Measurements from ENCODE around the gene LOC128125822.

LOC128125822 gene

DNA sequence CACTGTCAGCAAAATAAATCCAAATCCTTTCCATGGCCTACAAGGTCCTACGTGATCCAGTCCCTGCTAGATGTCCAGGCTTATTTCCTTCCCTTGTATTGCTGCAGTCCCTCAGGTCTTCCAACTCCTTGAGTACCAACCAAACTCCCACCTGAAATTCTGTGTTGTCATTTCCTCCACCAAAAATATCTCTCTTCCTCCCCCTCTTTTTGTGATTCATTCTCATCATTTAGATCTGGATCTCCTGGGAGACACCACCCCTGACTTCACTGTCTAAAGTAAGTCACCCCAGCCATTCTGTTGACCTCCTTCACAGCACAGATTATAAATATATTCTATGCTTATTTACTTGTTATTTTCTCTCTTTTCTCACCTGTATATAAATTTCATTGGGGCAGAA lies 9.0 kb upstream of the LOC128125822 start:
- peaks cover 0 to 2% (median 0%) of the 10 kb centered on the region in 3 donors for H3K36me3 Mint-ChIP-seq
- H3K4me3 Mint-ChIP-seq, result no peak overlapping the region
- ATAC-seq, result no peak
- POLR2A ChIA-PET, result no interaction called here
- H3K4me1 Mint-ChIP-seq, result no peaks in the 10 kb centered on the region
- H3K27me3 Mint-ChIP-seq, result peaks cover 2 to 9% (median 7%) of the 10 kb centered on the region in 5 donors
- H3K27ac Mint-ChIP-seq, result no peak overlapping the region
- DNase-seq, result no peak
- no peaks in the 10 kb centered on the region for H3K9me3 Mint-ChIP-seq

DNA sequence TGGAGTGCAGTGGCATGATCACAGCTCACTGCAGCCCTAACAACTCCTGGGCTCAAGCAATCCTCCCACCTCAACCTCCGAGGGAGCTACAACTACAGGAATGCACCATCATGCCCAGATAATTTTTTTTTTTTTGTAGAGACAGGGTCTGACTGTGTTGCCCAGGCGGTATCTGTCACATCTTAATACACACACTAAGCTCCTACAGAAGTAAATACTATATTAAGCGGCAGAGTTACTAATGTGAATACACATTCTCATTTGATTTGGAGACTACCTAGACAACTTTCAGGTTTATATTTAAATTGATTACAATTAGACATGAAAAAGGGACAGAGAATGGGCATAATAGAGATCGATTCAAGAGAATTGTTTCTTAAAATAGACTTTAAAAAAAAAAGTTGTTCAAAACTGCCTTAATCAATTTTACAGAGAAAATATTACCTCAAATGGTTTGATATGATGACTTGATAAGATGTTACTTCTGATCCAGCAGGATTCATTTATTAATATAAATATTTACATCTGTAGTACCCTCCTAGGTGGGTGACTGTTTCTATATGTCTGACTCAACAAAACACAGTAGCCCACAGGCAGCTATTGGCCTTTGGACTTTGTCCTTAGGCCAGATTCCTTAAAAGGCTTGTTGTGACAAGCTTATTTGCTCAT lies 7.1 kb upstream of the LOC128125822 start:
- H3K4me1 Mint-ChIP-seq, result no peaks in the 10 kb centered on the region
- H3K27ac Mint-ChIP-seq, result no peak overlapping the region
- DNase-seq (no peak), ATAC-seq (no peak)
- no peaks in the 10 kb centered on the region for H3K9me3 Mint-ChIP-seq
- POLR2A ChIA-PET, result no interaction called here
- peaks cover 0 to 8% (median 3%) of the 10 kb centered on the region in 5 donors for H3K27me3 Mint-ChIP-seq
- peaks cover 0 to 2% (median 0%) of the 10 kb centered on the region in 3 donors for H3K36me3 Mint-ChIP-seq
- H3K4me3 Mint-ChIP-seq, result no peak overlapping the region

DNA sequence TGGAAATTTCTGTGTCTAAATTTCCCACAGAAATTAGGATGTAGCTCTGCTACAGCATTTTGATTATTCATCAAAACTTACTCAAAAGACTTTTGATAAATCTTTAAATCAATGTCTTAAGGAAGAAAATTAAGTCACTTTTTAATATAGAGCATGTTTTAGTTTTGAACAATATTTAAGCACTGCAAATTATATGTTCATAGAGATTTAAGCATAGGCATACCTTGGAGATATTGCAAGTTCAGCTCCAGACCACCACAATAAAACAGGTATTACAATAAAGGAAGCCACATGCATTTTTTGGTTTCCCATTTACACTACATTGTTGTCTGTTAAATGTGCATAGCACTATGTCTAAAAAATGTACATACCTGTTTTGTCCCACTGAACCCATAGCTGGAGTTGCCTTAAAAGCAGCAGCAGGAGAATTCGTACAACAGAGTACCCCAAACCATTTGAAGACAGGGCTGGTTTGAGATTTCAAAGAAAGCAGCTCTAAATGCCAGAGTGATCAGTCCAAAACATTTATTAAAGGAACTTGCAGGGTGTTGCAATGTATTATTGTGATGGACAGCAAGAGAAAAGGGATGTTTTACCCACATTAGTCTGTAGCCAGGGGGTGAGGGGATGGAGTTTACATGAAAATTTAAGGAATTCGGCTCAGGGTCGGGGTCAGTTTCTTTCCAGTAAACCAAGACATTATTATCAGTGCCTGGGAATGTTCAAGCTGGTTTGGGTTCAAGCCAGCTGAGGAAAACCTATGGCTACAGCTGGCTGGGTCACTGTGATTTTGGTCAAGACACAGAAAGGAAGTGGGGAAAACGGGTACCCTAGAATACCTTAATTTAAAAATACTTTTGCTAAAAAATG lies 6.3 kb upstream of the LOC128125822 start:
- H3K4me3 Mint-ChIP-seq, result no peak overlapping the region
- H3K27ac Mint-ChIP-seq, result peak overlapping the region in 1 of 10 donors; percentile 48
- peaks cover 0 to 6% (median 3%) of the 10 kb centered on the region in 5 donors for H3K27me3 Mint-ChIP-seq
- no peak for ATAC-seq
- no peak for DNase-seq
- peaks cover 0 to 2% (median 0%) of the 10 kb centered on the region in 3 donors for H3K36me3 Mint-ChIP-seq
- H3K9me3 Mint-ChIP-seq, result no peaks in the 10 kb centered on the region
- peaks cover 0 to under 1% (median 0%) of the 10 kb centered on the region in 4 donors for H3K4me1 Mint-ChIP-seq
- POLR2A ChIA-PET, result no interaction called here

DNA sequence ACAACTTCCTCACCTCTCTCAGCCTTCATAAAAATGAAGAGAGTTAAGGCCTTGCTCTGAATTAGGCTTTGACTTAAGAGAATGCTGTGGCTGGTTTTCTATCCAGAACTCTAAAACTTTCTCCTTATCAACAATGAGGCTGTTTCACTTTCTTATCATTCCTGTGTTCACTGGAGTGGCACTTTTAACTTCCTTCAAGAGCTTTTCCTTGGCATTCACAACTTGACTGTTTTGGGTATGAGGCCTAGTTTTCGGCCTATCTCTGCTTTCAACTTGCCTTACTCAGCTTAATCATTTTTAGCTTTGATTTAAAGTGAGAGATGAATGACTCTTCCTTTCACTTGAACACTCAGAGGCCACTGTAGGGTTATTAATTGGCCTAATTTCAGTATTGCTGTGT lies 4.3 kb upstream of the LOC128125822 start:
- POLR2A ChIA-PET, result interaction anchor here (1.8 kb wide), 1 partner anchor 68 kb away, joined by 7 read pairs; the partner anchor contains the start of gene PHF3
- Mint-ChIP-seq H3K4me1 (peaks cover 0 to 13% (median 9%) of the 10 kb centered on the region in 4 donors), H3K4me3 (no peak overlapping the region), H3K36me3 (peaks cover 0 to 2% (median 0%) of the 10 kb centered on the region in 3 donors), H3K9me3 (no peaks in the 10 kb centered on the region), H3K27me3 (peaks cover 0 to 3% (median 0%) of the 10 kb centered on the region in 5 donors), H3K27ac (no peak overlapping the region)
- no peak for ATAC-seq
- no peak for DNase-seq

DNA sequence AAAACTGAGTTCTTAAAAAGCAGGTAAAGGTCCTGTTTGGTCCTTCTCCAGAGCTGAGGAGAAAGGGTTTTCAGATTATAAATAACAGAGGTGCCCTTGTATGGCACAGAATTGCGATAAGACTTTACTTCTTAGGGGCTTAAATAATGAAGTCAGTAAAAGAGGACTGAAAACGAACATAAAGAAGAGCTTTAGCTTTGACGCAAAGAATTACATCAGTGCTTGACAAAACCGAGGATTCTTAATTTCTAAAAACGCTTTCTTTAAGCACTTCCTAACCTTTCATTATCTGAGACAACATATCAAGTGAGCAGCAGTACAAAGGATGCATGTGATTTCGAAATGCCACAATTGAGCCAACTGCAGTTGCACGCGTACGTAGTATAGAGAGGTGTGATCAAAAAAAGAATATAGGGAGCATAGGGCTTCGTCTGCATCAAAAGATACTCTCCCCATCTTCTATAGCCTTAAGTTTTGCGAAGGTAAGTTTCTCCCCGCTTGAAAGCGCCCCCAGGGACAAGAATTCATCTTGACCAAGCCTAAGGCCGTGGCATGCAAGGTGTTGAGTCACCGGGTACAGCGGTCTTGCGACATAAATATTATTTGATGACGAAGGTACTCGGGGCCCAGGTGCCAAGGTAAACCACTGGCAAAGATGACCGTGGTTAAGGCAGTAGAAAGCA lies 778 bp upstream of the LOC128125822 start:
- peak overlapping the region; percentile 95 to 100 (median 98) for H3K27ac Mint-ChIP-seq
- peak overlapping the region; percentile 84 to 95 (median 90) for H3K4me3 Mint-ChIP-seq
- H3K27me3 Mint-ChIP-seq, result no peaks in the 10 kb centered on the region
- peak; percentile 9 to 42 for ATAC-seq
- peak in 7 of 10 donors; percentile 13 to 82 (median 64) for DNase-seq
- POLR2A ChIA-PET, result interaction anchor here (1.2 to 1.3 kb wide), 2 partner anchors 64 kb away, joined by 3 to 5 read pairs; partner anchors contain the start of gene PHF3
- H3K4me1 Mint-ChIP-seq, result peaks cover 13 to 35% (median 33%) of the 10 kb centered on the region in 4 donors
- peaks cover 0 to 5% (median 4%) of the 10 kb centered on the region in 3 donors for H3K36me3 Mint-ChIP-seq
- H3K9me3 Mint-ChIP-seq, result no peaks in the 10 kb centered on the region

DNA sequence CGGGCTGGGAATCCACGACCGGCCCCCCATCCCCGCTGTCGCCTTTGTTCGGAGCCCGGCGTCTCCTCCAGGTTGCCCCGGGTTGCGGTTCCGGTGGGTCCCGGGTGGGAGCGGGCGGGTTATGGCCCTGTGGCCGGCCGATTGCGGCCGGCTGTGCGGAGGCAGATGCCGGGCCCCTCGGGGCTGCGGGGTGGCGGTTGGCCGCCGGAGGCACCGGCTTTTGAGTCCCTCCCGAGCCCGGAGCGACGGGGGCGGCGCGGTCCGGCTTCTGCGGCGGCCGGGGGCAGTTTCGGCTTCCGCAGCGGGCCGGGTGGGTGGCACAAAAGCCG lies 431 bp downstream of the LOC128125822 start:
- Mint-ChIP-seq H3K27me3 (no peaks in the 10 kb centered on the region), H3K4me3 (peak overlapping the region; percentile 88 to 96 (median 93)), H3K4me1 (peaks cover 13 to 43% (median 39%) of the 10 kb centered on the region in 4 donors), H3K36me3 (peaks cover 0 to 16% (median 10%) of the 10 kb centered on the region in 3 donors), H3K27ac (peak overlapping the region; percentile 95 to 100 (median 98)), H3K9me3 (no peaks in the 10 kb centered on the region)
- ATAC-seq (peak; percentile 4 to 10), DNase-seq (no peak)
- POLR2A ChIA-PET, result interaction anchor here (1.3 to 2.4 kb wide), 3 partner anchors 25 to 63 kb away, joined by 5 to 48 read pairs (median 15); partner anchors contain the start of gene PHF3

DNA sequence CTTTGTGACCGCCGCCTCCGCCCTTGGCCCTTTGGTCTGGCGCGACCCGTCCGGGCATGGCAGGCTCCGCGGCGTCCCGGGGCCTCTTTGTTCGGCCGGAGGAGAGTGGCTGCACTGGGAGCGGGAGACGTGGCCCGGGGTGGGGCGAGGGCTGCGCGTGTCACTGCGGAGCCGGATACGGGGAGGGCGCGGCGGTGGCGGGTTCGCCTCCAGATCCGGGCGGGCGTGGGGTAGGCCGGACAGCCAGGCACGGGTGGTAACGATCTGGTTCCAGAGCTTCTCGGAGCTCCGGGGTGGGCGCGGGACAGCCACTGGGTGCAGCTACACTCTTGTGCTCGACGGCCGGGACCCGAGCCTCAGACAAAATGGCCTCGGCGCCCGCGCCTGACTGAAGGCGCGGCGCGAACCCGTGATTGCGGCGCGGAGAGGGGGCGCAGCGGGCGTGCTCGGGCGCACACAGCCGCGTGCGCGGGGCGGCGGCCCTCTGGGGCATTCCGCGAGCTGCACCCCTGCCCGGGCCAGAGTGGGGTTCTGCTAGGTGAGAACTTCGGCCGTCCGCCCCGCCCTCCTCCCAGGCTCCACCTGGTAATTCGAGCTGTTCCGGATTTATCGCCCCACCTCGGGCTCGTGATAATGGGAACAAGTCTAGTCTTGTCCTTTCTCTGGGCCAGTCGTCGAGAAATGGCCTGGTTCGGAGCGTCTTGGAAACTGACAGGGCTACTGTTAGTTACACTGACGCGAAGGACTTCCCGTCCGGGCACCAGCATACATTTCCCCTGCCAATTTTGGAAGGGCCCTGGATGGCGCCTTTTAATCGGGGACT lies 1.0 kb downstream of the LOC128125822 start:
- peak; percentile 20 to 35 for ATAC-seq
- H3K4me1 Mint-ChIP-seq, result peaks cover 13 to 43% (median 39%) of the 10 kb centered on the region in 4 donors

DNA sequence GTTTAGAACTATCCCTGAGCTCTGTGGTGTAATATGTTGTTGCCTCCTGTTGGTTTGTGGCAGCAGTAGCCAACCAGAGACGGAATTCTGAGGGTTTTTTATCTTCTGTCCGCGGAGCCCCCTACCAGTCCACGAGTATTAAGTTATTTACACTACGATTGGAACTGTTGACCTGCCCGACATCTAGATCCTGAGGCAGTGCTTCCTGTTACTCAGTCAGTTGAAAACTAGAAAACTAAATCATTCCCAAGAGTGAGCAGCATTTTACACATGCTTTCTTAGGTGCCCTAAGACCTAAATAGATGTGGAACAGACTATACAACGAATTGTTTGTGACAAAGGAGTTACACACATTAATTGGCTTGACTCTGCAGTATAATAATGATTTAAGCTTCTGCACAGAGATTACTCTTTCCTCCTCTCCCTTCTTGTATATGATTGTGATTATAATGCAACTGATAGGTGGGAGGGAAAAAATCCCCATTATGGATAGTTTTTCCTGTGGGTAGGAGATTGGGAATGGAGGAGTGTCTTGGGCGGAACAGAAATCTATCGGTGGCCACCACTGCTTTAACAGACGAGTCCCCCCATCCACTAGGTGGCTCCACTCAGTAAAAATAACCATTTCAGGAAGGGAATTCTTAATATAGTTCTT lies 1.7 kb downstream of the LOC128125822 start:
- peak in 7 of 10 donors; percentile 25 to 65 (median 50) for DNase-seq
- Mint-ChIP-seq H3K27me3 (no peaks in the 10 kb centered on the region), H3K9me3 (no peaks in the 10 kb centered on the region), H3K27ac (peak overlapping the region; percentile 91 to 99 (median 96)), H3K4me1 (peaks cover 13 to 43% (median 39%) of the 10 kb centered on the region in 4 donors), H3K4me3 (peak overlapping the region; percentile 87 to 96 (median 92)), H3K36me3 (peaks cover 0 to 21% (median 10%) of the 10 kb centered on the region in 3 donors)
- POLR2A ChIA-PET, result interaction anchor here (0.8 to 2.4 kb wide), 3 partner anchors 21 to 62 kb away, joined by 3 to 48 read pairs (median 15); partner anchors contain the start of gene PHF3
- peak in 1 of 2 donors; percentile 1 for ATAC-seq

More for the DNA sequence above, 1.0 kb downstream of the LOC128125822 start:
- Mint-ChIP-seq H3K27me3 (no peaks in the 10 kb centered on the region), H3K36me3 (peaks cover 0 to 18% (median 10%) of the 10 kb centered on the region in 3 donors), H3K4me3 (peak overlapping the region; percentile 87 to 96 (median 92)), H3K27ac (peak overlapping the region; percentile 91 to 99 (median 96)), H3K9me3 (no peaks in the 10 kb centered on the region)
- POLR2A ChIA-PET, result interaction anchor here (0.8 to 2.4 kb wide), 3 partner anchors 22 to 62 kb away, joined by 3 to 48 read pairs (median 15); partner anchors contain the start of gene PHF3
- DNase-seq, result peak; percentile 55 to 85 (median 66)

DNA sequence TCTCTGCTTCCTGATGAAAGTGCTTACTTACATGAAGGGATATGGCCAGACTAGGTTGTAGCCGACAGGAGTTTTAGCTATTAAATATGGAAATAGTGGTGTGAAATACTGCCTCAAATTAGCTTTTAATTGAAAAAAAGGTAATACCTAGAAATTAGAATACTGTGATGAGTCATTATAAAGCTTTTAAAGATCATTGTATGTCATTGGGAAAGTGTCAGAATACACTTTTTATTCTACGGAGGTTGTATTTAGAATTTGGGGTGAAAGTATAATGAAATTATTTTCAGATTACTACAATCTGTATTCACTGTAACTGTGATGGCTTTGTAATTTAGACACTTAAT lies 2.2 kb downstream of the LOC128125822 start:
- no peak for DNase-seq
- no peaks in the 10 kb centered on the region for H3K9me3 Mint-ChIP-seq
- POLR2A ChIA-PET, result interaction anchor here (0.5 to 2.3 kb wide), 2 partner anchors 61 to 134 kb away, joined by 4 to 48 read pairs; partner anchors contain the start of gene PHF3
- no peak for ATAC-seq
- no peaks in the 10 kb centered on the region for H3K27me3 Mint-ChIP-seq
- peaks cover 13 to 43% (median 39%) of the 10 kb centered on the region in 4 donors for H3K4me1 Mint-ChIP-seq
- H3K4me3 Mint-ChIP-seq, result peak overlapping the region; percentile 87 to 96 (median 92)
- peaks cover under 1 to 24% (median 10%) of the 10 kb centered on the region in 3 donors for H3K36me3 Mint-ChIP-seq
- peak overlapping the region in 9 of 10 donors; percentile 91 to 99 (median 96) for H3K27ac Mint-ChIP-seq

DNA sequence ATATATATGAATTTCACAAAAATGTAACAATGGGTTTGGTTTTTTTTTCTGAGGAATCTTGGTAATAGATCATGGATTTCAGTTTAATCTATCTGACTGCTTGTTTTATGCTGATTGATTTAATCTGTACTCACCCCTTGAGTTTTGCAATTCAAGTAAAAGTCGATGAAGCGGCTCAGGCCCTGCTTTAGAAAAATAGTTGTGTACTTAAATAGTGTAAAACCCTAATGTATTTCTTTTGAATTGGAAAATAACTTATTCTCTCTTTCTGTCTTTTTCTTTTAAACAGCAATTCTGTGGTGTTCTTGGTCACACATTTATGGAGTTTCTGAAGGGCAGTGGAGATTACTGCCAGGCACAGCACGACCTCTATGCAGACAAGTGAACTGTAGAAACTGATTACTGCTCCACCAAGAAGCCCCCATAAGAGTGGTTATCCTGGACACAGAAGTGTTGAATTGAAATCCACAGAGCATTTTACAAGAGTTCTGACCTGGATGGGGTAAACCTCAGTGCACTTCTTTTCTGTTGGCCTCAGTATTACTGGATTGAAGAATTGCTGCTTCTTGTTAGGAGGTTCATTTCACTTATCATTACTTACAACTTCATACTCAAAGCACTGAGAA lies 4.0 kb downstream of the LOC128125822 start:
- Mint-ChIP-seq H3K4me3 (peak overlapping the region in 2 of 10 donors; percentile 1 to 2), H3K36me3 (peaks cover 11 to 42% (median 18%) of the 10 kb centered on the region in 3 donors), H3K27me3 (no peaks in the 10 kb centered on the region), H3K9me3 (no peaks in the 10 kb centered on the region), H3K27ac (peak overlapping the region in 2 of 10 donors; percentile 8 to 21), H3K4me1 (peaks cover 13 to 41% (median 36%) of the 10 kb centered on the region in 4 donors)
- no peak for ATAC-seq
- DNase-seq, result no peak
- POLR2A ChIA-PET, result no interaction called here
